D721Med (cell line): Measurements from ENCODE around the gene IGDCC3.

Source experiments
- DNase-seq: peaks from one replicate; pipeline ENCODE4 v3.0.0; 2011; ENCODE audit warnings: low spot score; ENCODE audit not compliant: insufficient read length
- FAIRE-seq: peaks from 2 replicates; lab custom pipeline; 2011; peaks lifted over from hg19 to GRCh38; lab: Jason Lieb, UNC
- CTCF ChIP-seq: IDR thresholded peaks from 2 replicates; pipeline ENCODE4 v1.5.1; 2012; ENCODE audit warnings: mild to moderate bottlenecking, control low read depth; ENCODE audit not compliant: insufficient read depth; ENCODE audit errors: missing control alignments

Gene IGDCC3

GRCh38 chr15:65331811-65332210 lies 46.0 kb downstream of the IGDCC3 start:
- TF ChIP-seq CTCF = no peak
- no peak for DNase-seq
- FAIRE-seq = no peak

DNA sequence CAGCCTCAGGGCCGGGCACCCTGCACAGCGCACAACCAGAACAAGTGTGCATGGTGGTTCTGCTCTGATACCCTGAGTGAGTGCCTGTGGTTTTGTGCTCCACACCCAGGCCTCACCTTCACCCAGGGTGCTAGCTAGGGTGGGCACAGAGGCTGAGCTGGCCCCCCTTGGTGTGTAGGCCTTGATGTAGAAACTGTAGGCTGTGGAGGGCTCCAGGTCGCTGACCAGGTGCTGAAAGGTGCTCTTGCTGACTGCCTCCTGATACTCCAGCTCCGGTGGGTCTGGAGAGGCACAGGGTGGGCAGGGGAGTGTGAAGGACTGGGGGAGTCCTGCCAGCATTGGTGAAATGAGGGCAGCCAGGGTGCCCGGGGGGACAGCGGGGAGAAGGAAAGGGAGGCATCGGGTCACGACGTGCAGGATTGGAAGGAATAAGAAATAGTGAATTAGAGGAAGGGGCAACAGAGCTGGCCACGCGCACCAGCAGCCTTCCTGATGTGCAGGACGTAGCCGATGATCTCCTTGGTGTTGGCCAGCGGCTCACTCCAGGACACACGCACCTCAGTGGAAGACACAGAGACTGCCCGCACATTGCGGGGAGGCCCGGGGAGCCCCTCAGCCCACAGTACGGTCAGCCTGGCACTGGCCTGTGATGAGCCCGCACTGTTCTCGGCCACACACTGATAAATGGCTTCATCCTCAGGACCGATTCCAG lies 46.7 kb downstream of the IGDCC3 start:
- TF ChIP-seq CTCF = no peak
- DNase-seq (no peak), FAIRE-seq (no peak)

DNA sequence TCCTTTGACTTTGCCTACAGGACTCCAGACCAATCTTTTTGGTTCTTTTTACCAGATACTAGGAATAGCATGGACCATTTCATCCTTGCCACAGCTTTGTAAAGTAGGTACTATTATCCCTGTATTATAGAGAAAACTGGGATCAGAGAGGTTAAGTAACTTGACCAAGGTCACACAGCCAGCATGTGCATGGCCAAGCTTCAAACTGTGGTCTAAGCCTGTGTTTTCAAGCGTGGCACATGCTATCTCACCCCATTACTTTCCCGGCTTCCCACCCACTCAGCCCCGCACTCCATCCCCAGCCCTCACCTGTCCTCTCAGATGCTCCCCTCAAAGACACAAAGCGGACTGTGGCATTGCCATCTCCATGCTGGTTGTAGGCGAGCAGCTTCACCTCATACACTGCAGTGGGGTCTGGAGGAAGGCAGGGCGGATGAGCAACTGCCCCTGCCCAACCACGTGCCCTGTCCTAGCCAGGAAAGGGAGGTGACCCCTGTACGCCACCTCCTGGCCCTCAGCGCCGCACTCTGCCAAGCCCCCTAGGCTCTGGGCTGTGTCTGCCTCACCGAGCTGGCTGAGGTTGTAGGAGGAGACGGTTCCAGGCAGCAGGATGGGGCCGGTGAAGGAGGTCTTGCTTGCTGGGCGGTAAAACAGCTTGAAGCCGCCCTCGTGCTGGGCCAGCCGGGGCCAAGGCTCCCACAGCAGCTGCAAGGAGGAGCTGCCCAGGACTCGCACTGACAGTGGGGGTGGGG lies 47.6 kb downstream of the IGDCC3 start:
- DNase-seq (no peak), FAIRE-seq (no peak)
- no peak for TF ChIP-seq CTCF

GRCh38 chr15:65329288-65329983 lies 48.4 kb downstream of the IGDCC3 start:
- no peak for TF ChIP-seq CTCF
- DNase-seq (no peak), FAIRE-seq (no peak)

DNA sequence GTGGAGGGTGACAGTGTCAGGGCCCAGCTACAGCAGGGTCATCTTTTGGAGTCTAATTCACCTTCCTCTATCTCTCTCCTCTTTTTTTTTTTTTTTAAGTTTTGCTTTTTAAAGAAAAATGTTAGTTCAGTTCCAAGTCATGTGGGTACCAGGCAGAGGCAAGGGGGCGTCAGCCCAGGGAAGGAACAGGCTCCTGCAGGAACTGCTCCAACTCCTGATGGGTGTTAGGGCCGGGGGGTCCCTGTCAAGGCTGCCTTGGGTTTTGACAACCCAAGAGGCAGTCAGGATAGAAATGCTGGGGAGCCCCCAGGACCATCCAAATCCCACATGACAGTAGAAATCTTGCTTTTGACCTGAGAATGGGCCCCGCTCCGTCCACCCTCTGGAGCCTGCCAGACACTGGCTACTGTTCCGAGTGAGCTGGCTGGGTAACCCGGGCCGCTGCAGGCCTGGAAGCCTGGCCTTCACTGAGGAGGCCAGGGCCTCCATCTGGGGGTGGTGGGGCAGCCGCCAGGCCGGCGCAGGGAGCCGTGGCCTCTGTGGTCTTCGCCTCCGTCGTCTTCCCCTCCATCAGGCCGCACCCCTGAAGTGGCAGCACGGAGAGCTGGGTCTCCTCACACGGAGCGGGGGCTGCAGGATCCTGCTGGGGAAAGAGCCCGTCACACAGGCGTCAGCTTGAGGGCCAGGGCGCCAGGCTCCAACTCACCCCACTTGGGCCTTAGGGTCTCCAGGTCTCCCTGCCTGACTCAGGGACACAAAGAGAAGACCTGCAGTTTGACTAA lies 49.1 kb downstream of the IGDCC3 start:
- FAIRE-seq = no peak
- TF ChIP-seq CTCF = no peak
- no peak for DNase-seq

- DNase-seq = no peak
- FAIRE-seq = no peak
- no peak for TF ChIP-seq CTCF
Observed at GRCh38 chr15:65327651-65328393, 50.0 kb downstream of the IGDCC3 start.
